ENCODE results near the gene MC4R. TPM values are rescaled to one million over a fixed set of nuclear protein-coding genes. Genes with fewer than 3 reads are reported as not detected.

Gene MC4R
- total RNA-seq, 1 donor from 2014 or later = 0.15 TPM

GRCh38 chr18:60322591-60322990, 50.0 kb downstream of the MC4R start:
- TF ChIP-seq CTCF (IDR thresholded peaks at IDR 0.05) = no peak
- no peak for TF ChIP-seq EZH2 (IDR thresholded peaks at IDR 0.05)
- no peak for TF ChIP-seq EZH2phosphoT487 (IDR thresholded peaks at IDR 0.05)
- H3K9ac ChIP-seq = no peak overlapping the region
- no peaks in the 10 kb centered on the region for H3K4me1 ChIP-seq

More at GRCh38 chr18:60322591-60322990, 50.0 kb downstream of the MC4R start:
- Histone ChIP-seq H3K4me3 (no peak overlapping the region), H4K20me1 (ENCODE audit: low read depth) (no peaks in the 10 kb centered on the region), H2AFZ (replicated peaks) (no peak overlapping the region), H3K36me3 (no peaks in the 10 kb centered on the region), H3K4me2 (no peak overlapping the region), H3K9me3 (ENCODE audit: low read depth) (no peaks in the 10 kb centered on the region), H3K79me2 (ENCODE audit: low read depth) (no peaks in the 10 kb centered on the region), H3F3A (ENCODE audit: low read depth) (no peaks in the 10 kb centered on the region), H3K27ac (no peak overlapping the region), H3K27me3 (no peaks in the 10 kb centered on the region)
- H3K36me3 Mint-ChIP-seq = no peaks in the 10 kb centered on the region
- peaks cover 1% of the 10 kb centered on the region for H3K9me3 Mint-ChIP-seq
- no peak overlapping the region for H3K27ac Mint-ChIP-seq
- no peaks in the 10 kb centered on the region for H3K27me3 Mint-ChIP-seq (ENCODE audit: insufficient read depth, low read depth)
- no peak for DNase-seq (ENCODE audit: low spot score)
- no peak overlapping the region for H3K4me3 Mint-ChIP-seq
- peaks cover 3% of the 10 kb centered on the region for H3K4me1 Mint-ChIP-seq
